HG03135 (cell line): ENCODE measurements around the gene PLCB1.

Experiments
- ATAC-seq: cut with Tn5 transposase; IDR thresholded peaks from one replicate; pipeline ENCODE4 v1.9.1; 2021; ENCODE audit warnings: mild to moderate bottlenecking, moderate library complexity; ENCODE audit not compliant: unreplicated experiment

The PLCB1 gene

GRCh38 chr20:8242066-8242465, 110.0 kb downstream of the PLCB1 start:
- no peak for ATAC-seq

- ATAC-seq: no peak
These were observed 111.0 kb downstream of the PLCB1 start for GRCh38 chr20:8242827-8243724.

- no peak for ATAC-seq
These were observed 112.6 kb downstream of the PLCB1 start for GRCh38 chr20:8244637-8245036.

GRCh38 chr20:8246153-8246552, 114.1 kb downstream of the PLCB1 start:
- ATAC-seq: no peak

- ATAC-seq: no peak
These were observed 114.7 kb downstream of the PLCB1 start for GRCh38 chr20:8246716-8247115.

GRCh38 chr20:8248051-8248450, 116.0 kb downstream of the PLCB1 start:
- no peak for ATAC-seq

- ATAC-seq: no peak
These were observed 117.6 kb downstream of the PLCB1 start for GRCh38 chr20:8249634-8250033.

- ATAC-seq: no peak
These were observed 118.6 kb downstream of the PLCB1 start for GRCh38 chr20:8250539-8251200.

GRCh38 chr20:8251201-8251575, 119.1 kb downstream of the PLCB1 start:
- no peak for ATAC-seq

- ATAC-seq: no peak
These were observed 123.0 kb downstream of the PLCB1 start for GRCh38 chr20:8254911-8255582.

- ATAC-seq: no peak
These were observed 124.0 kb downstream of the PLCB1 start for GRCh38 chr20:8255945-8256632.

GRCh38 chr20:8260837-8261251, 128.8 kb downstream of the PLCB1 start:
- no peak for ATAC-seq

GRCh38 chr20:8262721-8263120, 130.7 kb downstream of the PLCB1 start:
- no peak for ATAC-seq

GRCh38 chr20:8265588-8265987, 133.5 kb downstream of the PLCB1 start:
- ATAC-seq: no peak

- ATAC-seq: no peak
These were observed 134.9 kb downstream of the PLCB1 start for GRCh38 chr20:8267009-8267408.

- no peak for ATAC-seq
These were observed 139.7 kb downstream of the PLCB1 start for GRCh38 chr20:8271727-8272126.

- ATAC-seq: no peak
These were observed 140.7 kb downstream of the PLCB1 start for GRCh38 chr20:8272766-8273165.

GRCh38 chr20:8284902-8285301, 152.8 kb downstream of the PLCB1 start:
- ATAC-seq: no peak

GRCh38 chr20:8287340-8287739, 155.3 kb downstream of the PLCB1 start:
- no peak for ATAC-seq

GRCh38 chr20:8291200-8291599, 159.1 kb downstream of the PLCB1 start:
- no peak for ATAC-seq

GRCh38 chr20:8291873-8292272, 159.8 kb downstream of the PLCB1 start:
- ATAC-seq: no peak
